H1 (cell line): Measurements from ENCODE around the gene ARSB. TPM values are rescaled to one million over a fixed set of nuclear protein-coding genes. Genes with fewer than 3 reads are reported as not detected.

Source experiments
- CTCF ChIA-PET: fragments of 300-600 bp; sonication (Branson Sonifier 250); formaldehyde crosslinking; loops from one replicate; lab custom pipeline; 2021; ENCODE audit not compliant: partially characterized antibody; lab: Charles Lee
- POLR2A ChIA-PET: fragments of 300-600 bp; sonication (Branson Sonifier 250); formaldehyde crosslinking; loops from one replicate; lab custom pipeline; 2021; ENCODE audit warnings: inconsistent platforms; ENCODE audit not compliant: partially characterized antibody; lab: Charles Lee
- DNase-seq, 2 experiments: peaks; one replicate each; pipeline versions ENCODE4 v3.0.0 to v3.0.0-alpha.2; 2010 to 2022; ENCODE audit warnings: low spot score in 2 of 2, low read depth in 1 of 2, mixed read lengths in 1 of 2
- FAIRE-seq: peaks from 2 replicates; lab custom pipeline; 2011; peaks lifted over from hg19 to GRCh38; lab: Jason Lieb, UNC
- H2AFZ ChIP-seq: 2 replicates; pipeline ENCODE4 v1.8.1; 2012; ENCODE audit warnings: low read length, inconsistent platforms
- H2AK5ac ChIP-seq: 2 replicates; pipeline ENCODE4 v1.6.1; 2013; ENCODE audit warnings: low read depth, low read length
- H2BK120ac ChIP-seq: replicated peaks from 2 replicates; pipeline ENCODE3; 2013; ENCODE audit warnings: low read depth, low read length, inconsistent platforms
- H2BK12ac ChIP-seq: 2 replicates; pipeline ENCODE4 v1.6.1; 2013; ENCODE audit warnings: low read depth, low read length
- H2BK15ac ChIP-seq: 2 replicates; pipeline ENCODE4 v1.6.1; 2013; ENCODE audit warnings: low read length
- H2BK20ac ChIP-seq: 2 replicates; pipeline ENCODE4 v1.6.1; 2013; ENCODE audit warnings: low read length
- H2BK5ac ChIP-seq: 2 replicates; pipeline ENCODE4 v1.6.1; 2013; ENCODE audit warnings: low read depth, low read length
- H3K14ac ChIP-seq: 2 replicates; pipeline ENCODE4 v1.6.1; 2013; ENCODE audit warnings: inconsistent platforms; ENCODE audit not compliant: insufficient read length
- H3K18ac ChIP-seq: 2 replicates; pipeline ENCODE4 v1.6.1; 2013; ENCODE audit warnings: low read length; ENCODE audit errors: extremely low read depth
- H3K23ac ChIP-seq: 2 replicates; pipeline ENCODE4 v1.6.1; 2013; ENCODE audit warnings: inconsistent platforms; ENCODE audit not compliant: insufficient read length
- H3K23me2 ChIP-seq: 2 replicates; pipeline ENCODE4 v1.6.1; 2013; ENCODE audit warnings: low read depth, low read length
- H3K27ac ChIP-seq: 2 replicates; pipeline ENCODE4 v1.6.1; 2011; ENCODE audit warnings: low read depth, low read length, inconsistent platforms
- H3K27me3 ChIP-seq, 4 experiments: replicated peaks in 1 of 4; 1 replicate in 1 of 4; 2 replicates in 3 of 4; pipeline versions ENCODE4 v1.6.1 to v1.8.1; 2011 to 2013; ENCODE audit warnings: low read length in 3 of 4, mild to moderate bottlenecking in 3 of 4, inconsistent platforms in 2 of 4, mixed read lengths in 2 of 4, moderate library complexity in 1 of 4; ENCODE audit not compliant: control insufficient read depth in 3 of 4, insufficient read depth in 3 of 4; ENCODE audit errors: extremely low read depth in 1 of 4
- H3K36me3 ChIP-seq, 4 experiments: 2 replicates each; pipeline versions ENCODE4 v1.6.1 to v1.8.1; 2011 to 2013; ENCODE audit warnings: mild to moderate bottlenecking in 4 of 4, low read length in 3 of 4, moderate library complexity in 2 of 4, control low read depth in 1 of 4, inconsistent platforms in 1 of 4; ENCODE audit not compliant: insufficient read depth in 4 of 4, control insufficient read depth in 2 of 4
- H3K4ac ChIP-seq: replicated peaks from 2 replicates; pipeline ENCODE3; 2013; ENCODE audit warnings: low read length, low read depth, mixed read lengths, inconsistent platforms; ENCODE audit not compliant: insufficient read length
- H3K4me1 ChIP-seq, 4 experiments: replicated peaks in 1 of 4; 1 replicate in 1 of 4; 2 replicates in 3 of 4; pipeline versions ENCODE4 v1.6.1 to v1.8.1; 2011 to 2013; ENCODE audit warnings: low read length in 3 of 4, inconsistent platforms in 2 of 4, mixed read lengths in 1 of 4; ENCODE audit not compliant: insufficient read depth in 4 of 4, control insufficient read depth in 3 of 4
- H3K4me2 ChIP-seq, 2 experiments: 2 replicates each; pipeline versions ENCODE4 v1.6.1 to v1.8.1; 2011 to 2013; ENCODE audit warnings: low read depth in 2 of 2, low read length in 2 of 2, control low read depth in 1 of 2, inconsistent platforms in 1 of 2, mild to moderate bottlenecking in 1 of 2; ENCODE audit not compliant: insufficient read depth in 1 of 2
- H3K4me3 ChIP-seq, 4 experiments: fragments of 200-600, 300-600 bp in 1 of 4; sonication (generic), shearing (Covaris generic), sonication (Bioruptor Twin) in 1 of 4; 2 replicates each; pipeline versions ENCODE4 v1.5.1 to v1.8.1; 2011 to 2016; ENCODE audit warnings: low read length in 4 of 4, low read depth in 3 of 4, control low read depth in 2 of 4, inconsistent platforms in 2 of 4, mild to moderate bottlenecking in 2 of 4, mixed read lengths in 1 of 4, moderate library complexity in 1 of 4; ENCODE audit not compliant: insufficient read depth in 2 of 4; ENCODE audit errors: extremely low read depth in 1 of 4
- H3K56ac ChIP-seq: replicated peaks from 2 replicates; pipeline ENCODE3; 2013; ENCODE audit warnings: low read depth, mild to moderate bottlenecking, mixed read lengths, low read length, inconsistent platforms; ENCODE audit not compliant: insufficient read length
- H3K79me1 ChIP-seq: 2 replicates; pipeline ENCODE4 v1.6.1; 2013; ENCODE audit warnings: low read depth, low read length, control low read depth
- H3K79me2 ChIP-seq, 2 experiments: 2 replicates each; pipeline versions ENCODE4 v1.6.1 to v1.8.1; 2012 to 2013; ENCODE audit warnings: low read length in 2 of 2, mild to moderate bottlenecking in 2 of 2, inconsistent platforms in 1 of 2; ENCODE audit not compliant: insufficient read depth in 2 of 2, control insufficient read depth in 1 of 2
- H3K9ac ChIP-seq, 4 experiments: replicated peaks in 1 of 4; 1 replicate in 1 of 4; 2 replicates in 3 of 4; pipeline versions ENCODE4 v1.6.1 to v1.8.1; 2011 to 2013; ENCODE audit warnings: low read depth in 3 of 4, low read length in 3 of 4, control low read depth in 2 of 4, mild to moderate bottlenecking in 2 of 4, moderate library complexity in 2 of 4, inconsistent platforms in 1 of 4; ENCODE audit errors: extremely low read depth in 1 of 4
- H3K9me3 ChIP-seq, 2 experiments: 2 replicates each; pipeline versions ENCODE4 v1.6.1 to v1.8.1; 2012 to 2013; ENCODE audit warnings: mild to moderate bottlenecking in 2 of 2, moderate library complexity in 2 of 2, control low read depth in 1 of 2, inconsistent platforms in 1 of 2, low read depth in 1 of 2, low read length in 1 of 2, mixed read lengths in 1 of 2; ENCODE audit not compliant: insufficient read depth in 2 of 2
- H4K20me1 ChIP-seq, 2 experiments: replicated peaks in 1 of 2; 2 replicates each; pipeline versions ENCODE3 to v1.8.1; 2011 to 2013; ENCODE audit warnings: inconsistent platforms in 2 of 2, low read length in 2 of 2, mild to moderate bottlenecking in 1 of 2; ENCODE audit not compliant: insufficient read depth in 2 of 2, control insufficient read depth in 1 of 2
- H4K5ac ChIP-seq: 2 replicates; pipeline ENCODE4 v1.6.1; 2013; ENCODE audit warnings: low read length, low read depth, mixed read lengths, inconsistent platforms; ENCODE audit not compliant: insufficient read length
- H4K8ac ChIP-seq: 2 replicates; pipeline ENCODE4 v1.8.0; 2013; ENCODE audit warnings: mild to moderate bottlenecking, moderate library complexity, low read length, inconsistent platforms; ENCODE audit not compliant: insufficient read depth; ENCODE audit errors: extremely low read depth
- H4K91ac ChIP-seq: replicated peaks from 2 replicates; pipeline ENCODE3; 2013; ENCODE audit warnings: low read length, mixed read lengths, inconsistent platforms; ENCODE audit not compliant: insufficient read length
- CBX5 ChIP-seq: fragments of 300-800, 300-1000 bp; sonication (generic); IDR thresholded peaks from 2 replicates; pipeline ENCODE4 v1.7.1; 2016; ENCODE audit warnings: antibody characterized with exemption, low read length, low read depth
- CEBPB ChIP-seq: IDR thresholded peaks from 2 replicates; pipeline ENCODE4 v1.6.1; 2012; ENCODE audit warnings: low read depth, low read length
- FOSL1 ChIP-seq: IDR thresholded peaks from 2 replicates; pipeline ENCODE4 v1.6.1; 2011; ENCODE audit warnings: mild to moderate bottlenecking, low read depth, low read length, moderate library complexity; ENCODE audit not compliant: insufficient read depth
- KDM4A ChIP-seq: IDR thresholded peaks from one replicate; pipeline ENCODE4 v1.7.1; 2012; ENCODE audit warnings: low read depth, mild to moderate bottlenecking, moderate library complexity, low read length, inconsistent platforms; ENCODE audit not compliant: severe bottlenecking
- PHF8 ChIP-seq: fragments of 200-600 bp; sonication (generic); conservative IDR thresholded peaks from 2 replicates; pipeline ENCODE4 v1.7.1; 2012; ENCODE audit warnings: low read depth, mild to moderate bottlenecking, inconsistent platforms, low read length, moderate library complexity
- POLR2A ChIP-seq, 2 experiments: IDR thresholded peaks; 1 replicate in 1 of 2; 2 replicates in 1 of 2; pipeline ENCODE4 v1.6.1; 2011; ENCODE audit warnings: low read depth in 2 of 2, low read length in 2 of 2, mild to moderate bottlenecking in 2 of 2; ENCODE audit errors: control extremely low read depth in 1 of 2
- RBBP5 ChIP-seq: IDR thresholded peaks from 2 replicates; pipeline ENCODE4 v1.7.1; 2012; ENCODE audit warnings: low read depth, mild to moderate bottlenecking, inconsistent platforms, low read length, moderate library complexity, borderline replicate concordance
- RNF2 ChIP-seq: fragments of 200-900, 300-1000 bp; sonication (generic); IDR thresholded peaks from 2 replicates; pipeline ENCODE4 v1.7.1; 2016; ENCODE audit warnings: borderline replicate concordance, low read depth, mild to moderate bottlenecking, antibody characterized with exemption, low read length; ENCODE audit not compliant: poor library complexity, severe bottlenecking; ENCODE audit errors: missing control alignments
- SAP30 ChIP-seq: fragments of 300-600 bp; sonication (generic); IDR thresholded peaks from 2 replicates; pipeline ENCODE4 v1.7.1; 2012; ENCODE audit warnings: low read length, moderate library complexity, mild to moderate bottlenecking, inconsistent platforms; ENCODE audit not compliant: insufficient read depth, insufficient replicate concordance
- SIRT6 ChIP-seq: IDR thresholded peaks from one replicate; pipeline ENCODE4 v1.7.1; 2012; ENCODE audit warnings: low read length, inconsistent platforms
- SIX5 ChIP-seq: IDR thresholded peaks from 2 replicates; pipeline ENCODE4 v1.6.1; 2011; ENCODE audit warnings: mild to moderate bottlenecking, low read depth, low read length
- SP2 ChIP-seq: IDR thresholded peaks from 2 replicates; pipeline ENCODE4 v1.6.1; 2012; ENCODE audit warnings: mild to moderate bottlenecking, low read length, inconsistent platforms
- TBP ChIP-seq: IDR thresholded peaks from 2 replicates; pipeline ENCODE4 v1.6.1; 2011; ENCODE audit warnings: low read depth, low read length, improper control_type of control experiment
- YY1 ChIP-seq: IDR thresholded peaks from 2 replicates; pipeline ENCODE4 v1.6.1; 2011; ENCODE audit warnings: low read depth, mild to moderate bottlenecking, low read length
- WGBS, 2 experiments: shearing (Covaris generic) in 1 of 2; methylation state at CpG; one replicate each; pipeline versions ENCODE4 v1.1.6 to v1.1.7; 2013 to 2015; ENCODE audit warnings: low lambda C conversion rate in 2 of 2, mixed read lengths in 2 of 2, inconsistent platforms in 1 of 2, low coverage in 1 of 2, missing lambda C conversion rate in 1 of 2; ENCODE audit not compliant: insufficient replicate concordance in 2 of 2, insufficient coverage in 1 of 2, insufficient read length in 1 of 2; ENCODE audit errors: extremely low coverage in 1 of 2, missing lambda C conversion rate in 1 of 2; 5-methylcytosine and 5-hydroxymethylcytosine counted together
- polyA plus RNA-seq, 7 experiments: library from polyadenylated mRNA; depleted of rRNA in 3 of 7; stranded (reverse) in 5 of 7; unstranded in 2 of 7; fragments of >200 nt in 5 of 7; fragments of 200-250 nt in 2 of 7; gene quantifications; 1 replicate in 5 of 7; 2 replicates in 1 of 7; 4 replicates in 1 of 7; pipeline versions ENCODE4 v1.2.1 to v1.2.3, GENCODE V29; 2011 to 2013; ENCODE audit warnings: missing spikeins in 2 of 7, mixed read lengths in 2 of 7
- total RNA-seq: library from RNA; stranded (reverse); fragmentation: NEBNext Ultra II Directional; extraction: Animal tissue kit (Norgen Biotek cat#: 25700); gene quantifications from 2 replicates; pipeline ENCODE4 v1.2.1, GENCODE V29; 2021

The ARSB gene
- total and polyA plus RNA-seq, 2 of the 8 experiments (the other 6 are each of a cell fraction or from before 2014, with no cell fraction given) = 6.4 to 13.9 TPM

GRCh38 chr5:78838753-78839152 lies 146.4 kb downstream of the ARSB start:
- Histone ChIP-seq H3K79me1 (no peaks in the 10 kb centered on the region), H4K5ac (no peak overlapping the region), H2AK5ac (no peak overlapping the region), H3K14ac (no peak overlapping the region), H3K4ac (no peak overlapping the region), H3K23ac (no peak overlapping the region), H3K36me3 (no peaks in the 10 kb centered on the region), H3K9ac (no peak overlapping the region), H3K18ac (no peak overlapping the region), H3K79me2 (no peaks in the 10 kb centered on the region), H3K4me3 (no peak overlapping the region), H3K4me2 (no peak overlapping the region), H3K27ac (no peak overlapping the region), H2AFZ (no peak overlapping the region), H2BK120ac (no peak overlapping the region), H3K27me3 (no peaks in the 10 kb centered on the region), H3K9me3 (no peaks in the 10 kb centered on the region), H3K4me1 (0 out of 7 replicates have a peak, but pooled peaks cover 0 to 3% (median 0%) of the 10 kb centered on the region in 4 experiments), H2BK12ac (no peak overlapping the region), H4K8ac (no peak overlapping the region), H3K56ac (no peak overlapping the region), H2BK5ac (no peak overlapping the region), H3K23me2 (no peaks in the 10 kb centered on the region), H2BK15ac (no peak overlapping the region), H2BK20ac (no peak overlapping the region), H4K20me1 (no peaks in the 10 kb centered on the region), H4K91ac (no peak overlapping the region)
- DNase-seq (no peak), FAIRE-seq (no peak)
- TF ChIP-seq CBX5 = no peak
- no peak for TF ChIP-seq TBP
- TF ChIP-seq SIRT6 = no peak
- no peak for TF ChIP-seq SIX5
- no peak for TF ChIP-seq SP2
- no peak for TF ChIP-seq RNF2
- no peak for TF ChIP-seq SAP30
- no peak for TF ChIP-seq RBBP5
- no peak for TF ChIP-seq POLR2A (IDR thresholded peaks at IDR 0.05; ENCODE audit: control extremely low read depth in 1 of 2, low read depth in 2 of 2, low read length in 2 of 2)
- TF ChIP-seq PHF8 = no peak
- TF ChIP-seq YY1 = no peak
- TF ChIP-seq FOSL1 = no peak
- no peak for TF ChIP-seq KDM4A
- no peak for TF ChIP-seq CEBPB
- WGBS, 2 experiments = 87% methylated on average over 3 of the region's 3 CpGs; no CpG with 5 or more reads in 1 of the 2 experiments
- ChIA-PET POLR2A (interaction anchor here (0.5 kb wide), 1 partner anchor 273 kb away, joined by 3 read pairs; no protein-coding TSS in a partner anchor), CTCF (interaction anchor here (1.4 kb wide), 1 partner anchor 19 kb away, joined by 3 read pairs; no protein-coding TSS in a partner anchor)
